Smooth muscle cell (in vitro differentiated cells): ENCODE results near the gene SGTA. TPM values are rescaled to one million over a fixed set of nuclear protein-coding genes. Genes with fewer than 3 reads are reported as not detected.

ENCODE experiments used
- DNase-seq: peaks from one replicate; lab custom pipeline; 2025; ENCODE audit not compliant: unreplicated experiment; lab: John Stamatoyannopoulos, UW
- H2AFZ ChIP-seq: fragments of 200-600 bp; sonication (generic); 2 replicates; pipeline ENCODE4 v1.6.0; 2016; ENCODE audit warnings: antibody characterized with exemption, low read depth, mild to moderate bottlenecking
- H3F3A ChIP-seq: fragments of 200-600 bp; sonication (generic); 2 replicates; pipeline ENCODE4 v1.6.0; 2017; ENCODE audit warnings: antibody characterized with exemption, low read depth
- H3K27ac ChIP-seq: fragments of 200-600 bp; sonication (generic); 2 replicates; pipeline ENCODE4 v1.5.1; 2016; ENCODE audit warnings: low read depth, mild to moderate bottlenecking
- H3K27me3 ChIP-seq: fragments of 200-600 bp; sonication (generic); 2 replicates; pipeline ENCODE4 v1.6.1; 2016; ENCODE audit warnings: low read depth, mild to moderate bottlenecking
- H3K36me3 ChIP-seq: fragments of 200-600 bp; sonication (generic); 2 replicates; pipeline ENCODE4 v1.5.1; 2016; ENCODE audit warnings: low read depth
- H3K4me1 ChIP-seq: fragments of 200-600 bp; sonication (generic); 2 replicates; pipeline ENCODE4 v1.5.1; 2016; ENCODE audit warnings: low read depth
- H3K4me2 ChIP-seq: fragments of 200-600 bp; sonication (generic); 2 replicates; pipeline ENCODE4 v1.6.0; 2016; ENCODE audit warnings: mild to moderate bottlenecking
- H3K4me3 ChIP-seq: fragments of 200-600 bp; sonication (generic); 2 replicates; pipeline ENCODE4 v1.5.1; 2016; ENCODE audit warnings: mild to moderate bottlenecking
- H3K79me2 ChIP-seq: fragments of 200-600 bp; sonication (generic); 2 replicates; pipeline ENCODE4 v1.6.0; 2016; ENCODE audit warnings: low read depth, mild to moderate bottlenecking
- H3K9ac ChIP-seq: fragments of 200-600 bp; sonication (generic); 2 replicates; pipeline ENCODE4 v1.6.0; 2016; ENCODE audit warnings: low read depth
- H3K9me3 ChIP-seq: fragments of 200-600 bp; sonication (generic); replicated peaks from 2 replicates; pipeline ENCODE4 v1.5.1; 2016; ENCODE audit warnings: low read depth
- H4K20me1 ChIP-seq: fragments of 200-600 bp; sonication (generic); 2 replicates; pipeline ENCODE4 v1.6.0; 2016; ENCODE audit warnings: low read depth
- WGBS: methylation state at CpG from one replicate; pipeline ENCODE4 v1.1.7; 2016; ENCODE audit warnings: low lambda C conversion rate; 5-methylcytosine and 5-hydroxymethylcytosine counted together
- polyA plus RNA-seq: library from polyadenylated mRNA; unstranded; fragments of >200 nt; fragmentation: Nextera tagmentation; extraction: Ambion mirVana; gene quantifications from 2 replicates; pipeline ENCODE4 v1.2.1, GENCODE V29; 2016
- total RNA-seq: library from RNA; depleted of rRNA; stranded (reverse); fragments of >200 nt; gene quantifications from 2 replicates; pipeline ENCODE4 v1.2.3, GENCODE V29; 2014
- TF ChIP-seq, protein P1 (sequence below): fragments of 200-600 bp; sonication (generic); IDR thresholded peaks from 2 replicates; pipeline ENCODE4 v1.5.1; 2017; ENCODE audit warnings: borderline replicate concordance, mild to moderate bottlenecking, antibody characterized with exemption; ENCODE audit not compliant: insufficient read depth, poor library complexity, severe bottlenecking

The SGTA gene
- total and polyA plus RNA-seq, 2 experiments from 2014 or later: 34.4 to 71.2 TPM

- Histone ChIP-seq H3K79me2 (peaks cover 53% of the 10 kb centered on the region), H4K20me1 (peaks cover 61% of the 10 kb centered on the region)
- WGBS: 99% methylated on average over 8 of the region's 8 CpGs
Measured at GRCh38 chr19:2769218-2769617, 13.9 kb downstream of the SGTA start.

GRCh38 chr19:2768365-2769132, 14.5 kb downstream of the SGTA start:
- H3F3A ChIP-seq: no peaks in the 10 kb centered on the region
- no peak overlapping the region for H3K4me2 ChIP-seq
- TF ChIP-seq, protein P1, sequence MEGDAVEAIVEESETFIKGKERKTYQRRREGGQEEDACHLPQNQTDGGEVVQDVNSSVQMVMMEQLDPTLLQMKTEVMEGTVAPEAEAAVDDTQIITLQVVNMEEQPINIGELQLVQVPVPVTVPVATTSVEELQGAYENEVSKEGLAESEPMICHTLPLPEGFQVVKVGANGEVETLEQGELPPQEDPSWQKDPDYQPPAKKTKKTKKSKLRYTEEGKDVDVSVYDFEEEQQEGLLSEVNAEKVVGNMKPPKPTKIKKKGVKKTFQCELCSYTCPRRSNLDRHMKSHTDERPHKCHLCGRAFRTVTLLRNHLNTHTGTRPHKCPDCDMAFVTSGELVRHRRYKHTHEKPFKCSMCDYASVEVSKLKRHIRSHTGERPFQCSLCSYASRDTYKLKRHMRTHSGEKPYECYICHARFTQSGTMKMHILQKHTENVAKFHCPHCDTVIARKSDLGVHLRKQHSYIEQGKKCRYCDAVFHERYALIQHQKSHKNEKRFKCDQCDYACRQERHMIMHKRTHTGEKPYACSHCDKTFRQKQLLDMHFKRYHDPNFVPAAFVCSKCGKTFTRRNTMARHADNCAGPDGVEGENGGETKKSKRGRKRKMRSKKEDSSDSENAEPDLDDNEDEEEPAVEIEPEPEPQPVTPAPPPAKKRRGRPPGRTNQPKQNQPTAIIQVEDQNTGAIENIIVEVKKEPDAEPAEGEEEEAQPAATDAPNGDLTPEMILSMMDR: no peak
- no peaks in the 10 kb centered on the region for H3K9me3 ChIP-seq
- no peaks in the 10 kb centered on the region for H3K36me3 ChIP-seq
- WGBS: 96% methylated on average over 28 of the region's 29 CpGs
- H3K27ac ChIP-seq: no peak overlapping the region
- no peak overlapping the region for H2AFZ ChIP-seq
- DNase-seq: no peak
- peaks cover 57% of the 10 kb centered on the region for H4K20me1 ChIP-seq
- H3K79me2 ChIP-seq: peaks cover 48% of the 10 kb centered on the region
- H3K9ac ChIP-seq: no peak overlapping the region
- no peaks in the 10 kb centered on the region for H3K4me1 ChIP-seq
- no peaks in the 10 kb centered on the region for H3K27me3 ChIP-seq
- H3K4me3 ChIP-seq: no peak overlapping the region

More at GRCh38 chr19:2769218-2769617, 13.9 kb downstream of the SGTA start:
- H3K4me2 ChIP-seq: no peak overlapping the region
- no peak overlapping the region for H2AFZ ChIP-seq
- H3K27me3 ChIP-seq: no peaks in the 10 kb centered on the region
- TF ChIP-seq, protein P1: no peak
- H3F3A ChIP-seq: no peaks in the 10 kb centered on the region
- H3K36me3 ChIP-seq: no peaks in the 10 kb centered on the region
- no peak overlapping the region for H3K9ac ChIP-seq
- no peak for DNase-seq
- H3K4me3 ChIP-seq: no peak overlapping the region
- H3K27ac ChIP-seq: no peak overlapping the region
- H3K9me3 ChIP-seq: no peaks in the 10 kb centered on the region
- no peaks in the 10 kb centered on the region for H3K4me1 ChIP-seq

GRCh38 chr19:2767688-2768087, 15.4 kb downstream of the SGTA start:
- no peak overlapping the region for H3K27ac ChIP-seq
- WGBS: 97% methylated on average over 19 of the region's 19 CpGs
- no peak overlapping the region for H2AFZ ChIP-seq
- no peak overlapping the region for H3K4me3 ChIP-seq
- H3K27me3 ChIP-seq: no peaks in the 10 kb centered on the region
- no peaks in the 10 kb centered on the region for H3K36me3 ChIP-seq
- H3F3A ChIP-seq: no peaks in the 10 kb centered on the region
- DNase-seq: no peak
- TF ChIP-seq, protein P1: no peak
- H3K4me1 ChIP-seq: no peaks in the 10 kb centered on the region
- H3K9ac ChIP-seq: no peak overlapping the region
- H4K20me1 ChIP-seq: peaks cover 57% of the 10 kb centered on the region
- peaks cover 48% of the 10 kb centered on the region for H3K79me2 ChIP-seq
- H3K4me2 ChIP-seq: no peak overlapping the region
- no peaks in the 10 kb centered on the region for H3K9me3 ChIP-seq
